Glomerular endothelial cell (primary cell): ENCODE results near the gene FNBP1. TPM values are rescaled to one million over a fixed set of nuclear protein-coding genes. Genes with fewer than 3 reads are reported as not detected.

Experiments used
- DNase-seq: peaks from one replicate; pipeline ENCODE4 v3.0.0-alpha.2; 2011; ENCODE audit warnings: low read depth, low spot score; ENCODE audit errors: extremely low read depth
- total RNA-seq: library from RNA; depleted of rRNA; stranded (reverse); fragments of >200 nt; gene quantifications from 2 replicates; pipeline ENCODE4 v1.2.3, GENCODE V29; 2015

FNBP1 gene
- total RNA-seq, 1 donor from 2014 or later: 30.1 TPM

- no peak for DNase-seq
Measured at GRCh38 chr9:130049431-130050210, 6.6 kb upstream of the FNBP1 start.

- no peak for DNase-seq
Measured at GRCh38 chr9:130045725-130046450, 2.9 kb upstream of the FNBP1 start.

- no peak for DNase-seq
Measured at GRCh38 chr9:130043654-130044623, 950 bp upstream of the FNBP1 start.

- no peak for DNase-seq
Measured at GRCh38 chr9:130042406-130042884, 544 bp downstream of the FNBP1 start.

- no peak for DNase-seq
Measured at GRCh38 chr9:130041648-130042405, 1.2 kb downstream of the FNBP1 start.

GRCh38 chr9:130040984-130041647 is 1.9 kb downstream of the FNBP1 start:
- DNase-seq: no peak

DNA sequence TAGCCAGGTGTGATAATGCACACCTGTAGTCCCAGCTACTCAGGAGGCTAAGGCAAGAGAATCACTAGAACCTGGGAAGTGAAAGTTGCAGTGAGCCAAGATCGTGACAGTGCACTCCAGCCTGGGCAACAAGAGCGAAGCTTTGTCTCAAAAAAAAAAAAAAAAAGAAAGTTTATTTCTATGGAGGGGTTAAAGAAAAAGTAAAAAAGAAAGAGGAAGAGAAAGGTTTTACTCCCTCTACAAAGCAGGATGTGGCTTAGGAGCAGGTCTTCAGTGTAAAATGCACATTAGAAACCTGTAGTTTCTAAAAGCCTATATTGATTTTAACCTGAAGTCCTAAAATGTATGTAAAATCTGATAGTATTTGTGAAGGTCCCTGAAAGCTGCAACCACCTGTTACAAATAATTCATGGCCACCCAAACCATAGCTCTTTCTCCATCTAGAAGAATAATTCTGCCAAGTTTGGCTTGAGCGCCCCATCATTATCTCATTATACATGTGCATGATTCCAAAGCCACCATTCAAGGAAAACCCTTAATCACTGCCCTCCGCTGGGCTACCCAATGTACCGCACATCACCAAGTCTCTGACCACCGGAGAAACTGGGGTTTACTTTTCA is 3.4 kb downstream of the FNBP1 start:
- no peak for DNase-seq

DNA sequence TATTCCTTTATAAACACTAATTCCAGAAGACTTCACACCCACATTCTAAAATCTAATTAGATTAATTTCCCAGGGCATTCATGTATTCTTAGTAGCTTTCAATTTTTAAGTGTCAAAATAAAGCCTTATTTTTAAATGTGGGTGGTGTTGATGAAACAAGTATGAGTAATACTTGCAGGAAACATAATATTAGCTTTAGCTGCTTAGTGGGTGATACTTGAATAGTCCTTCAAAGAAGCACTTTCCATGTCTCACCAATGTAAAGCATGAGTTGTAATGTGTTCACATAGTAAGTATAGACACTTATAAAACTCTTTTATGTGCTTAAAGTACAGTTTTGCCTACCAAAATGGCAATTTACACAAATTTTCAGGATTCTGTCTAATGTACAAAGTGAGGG is 6.9 kb downstream of the FNBP1 start:
- DNase-seq: no peak

DNA sequence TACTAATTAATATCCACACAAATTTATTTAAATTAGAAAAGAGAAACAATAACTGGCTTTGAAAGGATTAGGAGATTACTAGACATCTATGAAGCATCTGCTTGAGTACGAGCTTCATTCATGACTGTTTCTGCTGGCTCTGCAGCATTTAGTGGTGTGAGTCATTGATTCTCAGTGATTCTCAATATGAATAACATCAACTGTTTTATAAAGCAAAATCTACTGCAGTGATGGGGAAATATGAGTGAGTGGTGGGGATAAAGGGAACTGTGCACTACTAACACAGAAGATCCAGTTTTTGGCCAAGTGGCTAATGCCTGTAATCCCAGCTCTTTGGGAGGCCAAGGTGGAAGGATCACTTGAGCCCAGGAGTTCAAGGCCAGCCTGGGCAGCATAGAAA is 8.4 kb downstream of the FNBP1 start:
- DNase-seq: no peak

GRCh38 chr9:130030651-130031127 is 12.3 kb downstream of the FNBP1 start:
- no peak for DNase-seq

GRCh38 chr9:130029223-130029973 is 13.6 kb downstream of the FNBP1 start:
- no peak for DNase-seq

DNA sequence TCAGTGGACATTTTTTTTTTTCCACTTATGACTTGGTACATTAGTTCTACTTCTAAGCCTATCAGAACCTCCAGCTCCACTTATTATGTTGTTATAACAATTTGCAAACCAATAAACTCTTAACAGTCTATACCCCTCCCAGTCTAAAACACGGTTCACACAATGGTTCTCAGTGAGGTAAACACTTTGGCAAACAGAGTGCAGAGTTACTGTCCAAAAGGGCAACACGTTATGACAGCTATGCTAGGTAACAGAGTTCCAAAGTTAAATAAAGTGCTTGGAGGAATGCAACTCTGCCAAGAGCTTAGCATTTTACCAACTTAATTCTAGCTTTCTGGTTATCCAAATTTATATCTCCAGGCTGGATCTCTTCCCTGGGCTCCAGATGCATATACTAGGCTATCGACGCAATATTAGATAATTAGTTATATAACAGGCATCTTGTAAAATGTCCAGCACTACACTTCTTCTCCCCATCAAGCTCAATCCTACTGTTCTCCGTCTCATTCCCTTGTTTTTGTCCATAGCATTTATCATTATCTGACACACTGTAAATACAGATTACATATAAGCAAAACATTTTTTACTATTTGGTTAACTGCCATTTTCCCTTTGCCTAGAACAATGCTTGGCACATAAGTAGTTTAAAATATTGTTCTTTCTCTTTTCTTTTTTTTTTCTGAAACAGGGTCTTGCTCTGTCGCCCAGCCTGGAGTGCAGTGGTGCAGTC is 14.3 kb downstream of the FNBP1 start:
- DNase-seq: no peak

DNA sequence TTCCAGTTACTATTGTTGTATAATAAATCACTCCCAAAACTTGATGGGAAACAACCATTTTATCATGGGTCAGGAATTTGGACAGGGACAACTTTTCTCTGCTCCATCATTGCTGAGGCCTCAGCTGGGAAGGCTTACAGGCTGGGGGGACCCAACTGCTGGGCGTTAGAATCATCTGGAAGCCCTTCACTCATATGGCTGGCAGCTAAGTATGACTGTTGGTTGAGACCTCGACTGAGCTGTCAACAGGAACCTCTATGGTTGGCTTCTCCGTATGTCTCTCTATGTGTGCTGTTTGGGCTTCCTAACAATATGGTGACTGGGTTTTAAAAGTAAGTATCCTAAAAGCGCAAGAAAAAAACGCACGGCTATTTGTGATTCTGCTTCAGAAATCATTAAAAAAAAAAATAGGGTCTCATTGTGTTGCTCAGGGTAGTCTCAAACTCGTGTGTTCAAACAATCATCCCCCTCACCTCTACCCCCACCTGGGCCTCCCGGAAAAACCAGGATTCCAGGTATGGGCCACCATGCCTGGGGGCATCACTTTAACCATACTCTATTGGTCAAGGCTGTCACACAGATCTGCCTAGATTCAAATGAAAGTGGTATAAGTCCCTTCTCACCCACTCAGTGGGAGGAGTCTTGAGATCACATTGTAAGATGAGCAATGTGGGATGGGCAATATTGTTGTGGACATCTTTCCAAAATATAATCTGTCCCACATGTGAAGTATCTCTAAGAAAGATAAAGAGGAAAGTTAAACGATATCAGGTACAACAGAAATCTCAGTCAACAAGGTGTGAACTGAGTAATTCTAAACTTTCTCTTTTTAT is 15.2 kb downstream of the FNBP1 start:
- DNase-seq: no peak

DNA sequence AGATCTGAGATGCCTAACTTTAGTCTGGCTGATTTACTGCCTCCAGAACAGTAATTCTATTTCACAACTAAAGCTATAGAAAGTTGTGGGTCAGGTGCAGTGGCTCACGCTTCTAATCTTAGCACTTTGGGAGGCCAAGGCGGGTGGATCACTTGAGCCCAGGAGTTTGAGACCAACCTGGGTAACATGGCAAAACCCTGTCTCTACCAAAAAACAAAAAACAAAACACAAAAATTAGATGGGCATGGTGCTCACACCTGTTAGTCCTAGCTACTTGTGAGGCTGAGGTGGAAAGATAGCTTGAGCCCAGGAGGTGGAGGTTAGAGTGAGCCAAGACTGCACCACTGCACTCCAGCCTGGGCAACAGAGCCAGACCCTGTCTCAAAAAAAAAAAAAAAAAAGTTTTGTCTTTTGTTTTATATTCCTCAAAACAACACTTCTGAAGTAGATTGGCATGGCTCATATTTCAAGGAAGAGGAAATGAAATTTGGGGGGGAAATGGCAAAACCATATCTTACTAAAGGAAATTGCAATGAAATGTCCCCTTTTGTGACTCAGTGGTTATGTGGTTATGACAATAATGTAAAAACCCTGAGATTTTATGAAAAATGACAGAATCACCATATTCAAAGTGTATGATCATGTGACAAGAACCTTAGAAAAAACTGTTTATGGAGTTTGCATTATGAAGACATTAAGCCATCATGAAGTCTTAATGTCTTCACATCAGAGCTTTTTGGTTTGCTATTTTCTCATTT is 16.2 kb downstream of the FNBP1 start:
- no peak for DNase-seq

DNA sequence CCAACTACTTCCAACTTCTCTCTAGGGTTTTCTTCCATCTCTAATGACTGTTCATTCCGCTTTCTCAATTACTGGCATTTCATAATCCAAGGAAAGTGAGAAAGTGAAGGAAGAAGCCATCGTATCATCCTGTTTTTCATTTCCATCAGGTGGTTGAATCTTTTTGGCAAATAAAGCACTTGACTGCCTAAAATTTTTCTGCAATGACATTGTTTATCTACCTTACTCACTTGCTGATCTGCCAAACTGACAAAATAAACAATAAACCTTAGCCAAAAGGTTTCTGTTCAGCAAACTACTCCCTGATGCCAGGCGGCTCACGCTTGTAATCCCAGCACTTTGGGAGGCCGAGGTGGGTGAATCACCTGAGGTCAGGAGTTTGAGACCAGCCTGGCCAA is 18.4 kb downstream of the FNBP1 start:
- DNase-seq: no peak

DNA sequence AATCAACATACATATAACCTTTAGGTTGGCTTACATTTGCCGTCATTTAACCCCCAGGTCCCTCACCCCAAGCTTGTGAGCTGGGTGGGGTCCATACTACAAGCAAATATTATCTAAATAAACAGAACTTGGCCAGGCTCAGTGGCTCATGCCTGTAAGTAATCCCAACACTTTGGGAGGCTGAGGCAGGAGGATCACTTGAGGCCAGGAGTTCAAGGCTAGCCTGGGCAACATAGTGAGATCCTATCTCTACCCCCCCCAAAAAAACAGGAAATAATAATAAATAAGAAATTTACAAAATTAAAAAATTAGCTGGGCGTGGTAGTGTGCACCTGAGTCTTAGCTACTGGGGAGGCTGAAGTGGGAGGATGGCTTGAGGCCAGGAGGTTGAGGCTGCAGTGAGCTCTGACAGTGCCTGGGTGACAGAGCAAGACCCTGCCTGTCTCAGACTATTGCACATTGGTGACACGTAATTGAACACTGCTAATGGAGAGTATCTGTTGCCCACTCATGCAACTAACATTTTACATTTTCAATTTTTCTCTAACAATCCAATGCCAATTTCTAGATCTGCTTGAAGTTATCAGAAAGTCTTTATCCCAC is 18.9 kb downstream of the FNBP1 start:
- no peak for DNase-seq
